ENCODE results near the gene RPP14. TPM values are rescaled to one million over a fixed set of nuclear protein-coding genes. Genes with fewer than 3 reads are reported as not detected.
"Not testable (repeated sequence)": the region's sequence is repeated elsewhere in the genome, so short reads cannot be mapped to it uniquely, and the experiment has no call there.

The RPP14 gene
- total and polyA plus RNA-seq, 12 donors, result 12.5 to 34.4 (median 23.2) TPM

DNA sequence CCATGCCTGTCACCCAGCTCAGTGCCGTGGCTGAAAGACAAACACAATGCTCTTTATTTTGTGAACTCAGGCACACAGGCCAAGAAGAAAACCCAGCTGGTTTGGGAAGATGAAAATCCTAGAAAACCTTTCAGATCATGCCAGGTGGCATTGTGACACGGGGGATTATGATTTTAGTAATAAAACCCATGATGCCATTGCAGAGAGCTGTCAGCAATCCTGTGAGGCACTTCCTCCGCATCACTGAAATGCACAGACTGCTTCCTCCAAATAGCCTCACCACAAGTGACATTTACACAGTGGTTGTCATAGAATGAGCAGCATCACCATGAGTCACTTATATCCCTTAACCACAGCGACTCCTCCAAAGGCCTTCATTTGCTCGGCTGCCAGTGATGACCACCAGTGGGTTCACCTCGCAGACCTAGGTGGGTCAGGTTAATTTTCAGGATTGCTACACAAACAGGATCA lies 45.7 kb upstream of the RPP14 start:
- intact Hi-C loops (cut with DNase I), result no loop called here
- Histone ChIP-seq H3K27me3 (no peaks in the 10 kb centered on the region), H3K36me3 (peaks cover 0 to 56% (median 13%) of the 10 kb centered on the region in 9 donors), H3K4me3 (no peak overlapping the region), H3K4me1 (peaks cover 0 to 5% (median 0%) of the 10 kb centered on the region in 9 donors), H3K27ac (no peak overlapping the region), H3K9me3 (no peaks in the 10 kb centered on the region)
- DNase-seq, result no peak
- WGBS, 2 donors, result 90 to 94% methylated on average over 6 of the region's 6 CpGs
- TF ChIP-seq, protein P1, sequence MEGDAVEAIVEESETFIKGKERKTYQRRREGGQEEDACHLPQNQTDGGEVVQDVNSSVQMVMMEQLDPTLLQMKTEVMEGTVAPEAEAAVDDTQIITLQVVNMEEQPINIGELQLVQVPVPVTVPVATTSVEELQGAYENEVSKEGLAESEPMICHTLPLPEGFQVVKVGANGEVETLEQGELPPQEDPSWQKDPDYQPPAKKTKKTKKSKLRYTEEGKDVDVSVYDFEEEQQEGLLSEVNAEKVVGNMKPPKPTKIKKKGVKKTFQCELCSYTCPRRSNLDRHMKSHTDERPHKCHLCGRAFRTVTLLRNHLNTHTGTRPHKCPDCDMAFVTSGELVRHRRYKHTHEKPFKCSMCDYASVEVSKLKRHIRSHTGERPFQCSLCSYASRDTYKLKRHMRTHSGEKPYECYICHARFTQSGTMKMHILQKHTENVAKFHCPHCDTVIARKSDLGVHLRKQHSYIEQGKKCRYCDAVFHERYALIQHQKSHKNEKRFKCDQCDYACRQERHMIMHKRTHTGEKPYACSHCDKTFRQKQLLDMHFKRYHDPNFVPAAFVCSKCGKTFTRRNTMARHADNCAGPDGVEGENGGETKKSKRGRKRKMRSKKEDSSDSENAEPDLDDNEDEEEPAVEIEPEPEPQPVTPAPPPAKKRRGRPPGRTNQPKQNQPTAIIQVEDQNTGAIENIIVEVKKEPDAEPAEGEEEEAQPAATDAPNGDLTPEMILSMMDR (IDR thresholded peaks at IDR 0.05), result no peak
- no peak for ATAC-seq

DNA sequence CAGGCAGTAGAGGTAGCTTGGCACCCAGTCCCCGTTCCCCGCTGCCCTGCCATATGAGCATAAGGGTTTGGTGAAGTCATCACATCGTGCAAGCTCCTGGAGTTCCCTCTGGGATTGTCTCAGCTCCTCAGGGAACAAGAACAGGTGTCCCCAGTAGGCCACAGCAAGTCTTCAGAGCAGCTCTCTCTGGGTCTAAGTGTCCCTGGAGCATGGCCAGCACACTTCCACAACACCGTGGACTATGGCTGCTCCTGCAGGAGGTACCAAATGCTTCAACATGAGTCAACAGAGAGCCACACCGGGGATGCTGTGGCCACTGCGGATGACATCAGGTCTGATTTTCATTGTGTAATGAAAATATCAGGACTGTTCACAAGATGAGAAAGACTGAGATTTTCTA lies 45.3 kb upstream of the RPP14 start:
- TF ChIP-seq, protein P1 (IDR thresholded peaks at IDR 0.05), result no peak
- H3K27ac ChIP-seq, result no peak overlapping the region
- no peaks in the 10 kb centered on the region for H3K27me3 ChIP-seq
- no peaks in the 10 kb centered on the region for H3K9me3 ChIP-seq
- WGBS, 2 donors, result 83% methylated on average over 6 of the region's 6 CpGs
- peaks cover 0 to 56% (median 13%) of the 10 kb centered on the region in 9 donors for H3K36me3 ChIP-seq
- intact Hi-C loops (cut with DNase I), result no loop called here
- ATAC-seq, result peak in 1 of 8 donors; percentile 45
- peaks cover 0 to 5% (median 0%) of the 10 kb centered on the region in 9 donors for H3K4me1 ChIP-seq
- DNase-seq, result no peak
- no peak overlapping the region for H3K4me3 ChIP-seq

DNA sequence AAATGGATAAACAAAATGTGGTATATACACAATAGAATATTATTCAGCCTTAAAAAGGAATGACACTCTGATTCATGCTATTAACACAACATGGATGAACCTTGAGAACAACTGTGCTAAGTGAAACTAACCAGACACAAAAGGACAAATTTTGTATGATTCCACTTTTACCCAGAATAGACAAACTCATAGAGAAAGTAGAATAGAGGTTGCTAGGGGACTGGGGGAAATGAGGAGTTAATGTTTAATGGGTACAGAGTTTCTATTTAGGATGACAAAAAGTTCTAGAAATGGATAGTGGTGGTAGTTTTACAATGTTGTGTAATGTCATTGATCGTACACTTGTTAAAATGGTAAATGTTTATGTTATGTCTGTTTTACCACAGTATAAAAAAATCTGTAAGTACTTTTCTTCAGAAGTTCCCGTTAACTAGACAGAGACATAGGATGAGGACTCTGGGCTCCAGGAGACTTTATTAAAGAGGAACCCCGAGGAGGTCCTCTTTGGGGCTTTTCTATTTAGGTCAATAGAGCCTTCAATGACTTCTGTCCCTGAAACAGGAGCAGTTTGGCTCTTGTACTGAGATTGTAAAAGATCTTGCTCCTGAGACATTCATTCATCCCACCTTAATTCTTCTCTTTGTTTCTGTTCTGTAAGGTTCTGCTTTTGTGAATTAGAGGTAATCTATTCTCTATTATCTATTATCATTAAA lies 43.9 kb upstream of the RPP14 start:
- Histone ChIP-seq H3K4me1 (peaks cover 0 to 5% (median 0%) of the 10 kb centered on the region in 9 donors), H3K9me3 (no peaks in the 10 kb centered on the region), H3K4me3 (no peak overlapping the region), H3K36me3 (peaks cover 0 to 47% (median 7%) of the 10 kb centered on the region in 9 donors), H3K27me3 (no peaks in the 10 kb centered on the region), H3K27ac (no peak overlapping the region)
- ATAC-seq (no peak), DNase-seq (no peak)
- TF ChIP-seq, protein P1 (IDR thresholded peaks at IDR 0.05), result no peak
- intact Hi-C loops (cut with DNase I), result no loop called here
- WGBS, 2 donors, result 92 to 95% methylated on average over 3 of the region's 3 CpGs

DNA sequence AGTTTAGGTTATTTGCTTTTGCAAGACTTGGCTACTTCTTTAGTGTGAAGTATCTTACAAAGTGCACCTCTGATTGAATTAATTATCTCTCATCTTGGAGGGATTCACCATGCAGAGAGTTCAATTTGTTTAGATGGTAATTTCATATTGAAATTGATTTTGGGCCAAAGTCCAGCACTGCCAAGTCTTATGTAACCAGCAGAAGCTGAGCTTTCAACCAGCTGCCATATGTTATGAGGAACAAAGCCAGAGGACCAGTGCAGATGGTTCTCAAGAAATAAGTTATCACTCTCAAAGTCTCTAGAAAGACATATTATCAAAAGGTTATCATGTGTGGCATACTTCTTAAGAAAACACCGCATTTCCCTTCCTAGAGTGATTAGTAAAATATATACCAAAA lies 39.5 kb upstream of the RPP14 start:
- TF ChIP-seq, protein P1 (IDR thresholded peaks at IDR 0.05), result no peak
- WGBS, 2 donors, result 72 to 85% methylated on average over 1 of the region's 1 CpG
- H3K4me1 ChIP-seq, result peaks cover 0 to 1% (median 0%) of the 10 kb centered on the region in 9 donors
- ATAC-seq (no peak), DNase-seq (no peak)
- intact Hi-C loops (cut with DNase I), result no loop called here
- H3K4me3 ChIP-seq, result no peak overlapping the region
- peaks cover 0 to 48% (median 6%) of the 10 kb centered on the region in 9 donors for H3K36me3 ChIP-seq
- no peaks in the 10 kb centered on the region for H3K27me3 ChIP-seq
- H3K9me3 ChIP-seq, result no peaks in the 10 kb centered on the region
- H3K27ac ChIP-seq, result no peak overlapping the region

DNA sequence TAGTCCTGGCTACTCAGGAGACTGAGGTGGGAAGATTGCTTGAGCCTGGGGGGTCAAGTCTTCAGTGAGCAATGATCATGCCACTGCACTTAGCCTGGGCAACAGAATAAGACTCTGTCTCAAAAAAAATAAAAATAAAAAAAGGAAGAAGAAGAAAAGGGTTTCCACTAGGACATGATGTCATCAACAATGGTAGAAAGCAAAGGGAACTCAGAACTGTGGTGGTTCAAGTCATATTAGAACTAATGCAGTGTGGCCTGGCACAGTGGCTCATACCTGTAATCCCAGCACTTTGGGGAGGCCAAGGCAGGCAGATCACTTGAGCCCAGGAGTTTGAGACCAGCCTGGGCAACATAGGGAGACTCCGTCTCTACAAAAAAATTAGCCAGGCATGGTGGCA lies 38.5 kb upstream of the RPP14 start:
- Histone ChIP-seq H3K36me3 (peaks cover 0 to 53% (median 6%) of the 10 kb centered on the region in 9 donors), H3K4me1 (peaks cover 0 to 11% (median 0%) of the 10 kb centered on the region in 9 donors)
- H3K27me3 ChIP-seq; H3K4me3 ChIP-seq; H3K9me3 ChIP-seq; H3K27ac ChIP-seq; intact Hi-C loops (cut with DNase I); ATAC-seq; DNase-seq: not testable (repeated sequence)
- WGBS, 2 donors, result 100% methylated on average over 1 of the region's 1 CpG
